ENCODE results near the gene CACNA2D3. TPM values are rescaled to one million over a fixed set of nuclear protein-coding genes. Genes with fewer than 3 reads are reported as not detected.

CACNA2D3 gene
- total RNA-seq, 1 donor, result 4.3 TPM

DNA sequence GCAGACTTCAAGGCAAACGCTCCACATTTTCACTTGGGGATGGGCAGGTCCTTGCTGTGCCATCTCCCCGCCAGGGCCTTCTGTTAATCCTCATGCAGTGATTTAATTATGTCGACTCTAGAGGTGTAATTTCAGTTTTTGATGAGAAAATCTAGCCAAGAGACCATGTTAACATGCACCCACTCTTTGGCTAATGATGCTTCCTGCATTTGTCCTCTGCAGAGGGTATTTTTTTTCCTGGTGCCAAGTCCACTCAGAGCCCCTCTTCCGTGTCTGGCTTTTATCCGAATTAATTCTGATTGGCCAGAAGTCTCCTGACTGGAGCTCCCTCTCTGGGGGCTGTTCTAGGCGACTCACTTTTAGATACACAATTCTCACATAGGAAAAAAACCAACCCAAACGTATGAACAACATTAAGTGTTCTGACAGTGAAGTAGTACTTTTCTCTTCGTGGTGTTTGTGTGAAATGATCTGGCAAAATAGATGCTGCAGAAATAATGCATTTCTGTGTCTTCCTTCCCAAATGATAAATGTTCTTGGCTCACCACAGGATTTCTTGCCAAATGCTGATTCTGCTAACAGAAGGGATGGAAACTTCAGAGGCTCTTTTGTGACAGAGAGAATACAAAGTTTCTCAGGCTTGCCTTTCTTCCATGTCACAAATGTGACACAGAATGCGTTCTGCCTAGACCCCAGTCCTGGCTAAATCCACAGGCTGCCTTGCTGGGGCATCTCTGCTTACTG, 190.0 kb downstream of the CACNA2D3 start:
- no peak for DNase-seq (ENCODE audit: low read depth)
- no peak overlapping the region for H3K4me3 ChIP-seq (ENCODE audit: low read depth, low read length)
- TF ChIP-seq, protein P1, sequence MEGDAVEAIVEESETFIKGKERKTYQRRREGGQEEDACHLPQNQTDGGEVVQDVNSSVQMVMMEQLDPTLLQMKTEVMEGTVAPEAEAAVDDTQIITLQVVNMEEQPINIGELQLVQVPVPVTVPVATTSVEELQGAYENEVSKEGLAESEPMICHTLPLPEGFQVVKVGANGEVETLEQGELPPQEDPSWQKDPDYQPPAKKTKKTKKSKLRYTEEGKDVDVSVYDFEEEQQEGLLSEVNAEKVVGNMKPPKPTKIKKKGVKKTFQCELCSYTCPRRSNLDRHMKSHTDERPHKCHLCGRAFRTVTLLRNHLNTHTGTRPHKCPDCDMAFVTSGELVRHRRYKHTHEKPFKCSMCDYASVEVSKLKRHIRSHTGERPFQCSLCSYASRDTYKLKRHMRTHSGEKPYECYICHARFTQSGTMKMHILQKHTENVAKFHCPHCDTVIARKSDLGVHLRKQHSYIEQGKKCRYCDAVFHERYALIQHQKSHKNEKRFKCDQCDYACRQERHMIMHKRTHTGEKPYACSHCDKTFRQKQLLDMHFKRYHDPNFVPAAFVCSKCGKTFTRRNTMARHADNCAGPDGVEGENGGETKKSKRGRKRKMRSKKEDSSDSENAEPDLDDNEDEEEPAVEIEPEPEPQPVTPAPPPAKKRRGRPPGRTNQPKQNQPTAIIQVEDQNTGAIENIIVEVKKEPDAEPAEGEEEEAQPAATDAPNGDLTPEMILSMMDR (IDR thresholded peaks at IDR 0.05; ENCODE audit: insufficient read depth, low read depth, low read length), result no peak

- DNase-seq (ENCODE audit: low read depth), result no peak
- TF ChIP-seq, protein P1 (IDR thresholded peaks at IDR 0.05; ENCODE audit: insufficient read depth, low read depth, low read length), result no peak
- H3K4me3 ChIP-seq (ENCODE audit: low read depth, low read length), result no peak overlapping the region
Measured at GRCh38 chr3:54313418-54313817, 191.1 kb downstream of the CACNA2D3 start.

DNA sequence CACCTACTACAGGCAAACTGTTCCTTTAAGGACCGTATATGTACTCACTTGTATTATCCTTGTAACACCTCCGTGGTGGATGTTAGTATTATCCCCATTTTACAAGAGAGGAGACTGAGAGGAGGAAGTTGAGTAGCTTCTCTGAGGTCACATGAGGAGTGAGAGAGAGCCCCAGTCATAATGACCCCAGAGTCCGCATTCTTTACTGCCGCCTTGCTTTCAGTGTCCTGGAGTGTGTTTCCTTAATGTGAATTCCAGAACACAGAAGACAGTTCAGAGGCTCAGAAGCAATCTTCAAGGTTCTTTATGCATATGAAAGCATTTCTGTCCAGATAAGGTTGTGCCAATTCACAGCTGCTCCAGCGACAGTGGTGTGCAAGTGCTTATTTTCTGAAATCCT, 199.2 kb downstream of the CACNA2D3 start:
- no peak overlapping the region for H3K4me3 ChIP-seq (ENCODE audit: low read depth, low read length)
- TF ChIP-seq, protein P1 (IDR thresholded peaks at IDR 0.05; ENCODE audit: insufficient read depth, low read depth, low read length), result no peak
- DNase-seq (ENCODE audit: low read depth), result no peak

- H3K4me3 ChIP-seq (ENCODE audit: low read depth, low read length), result no peak overlapping the region
- TF ChIP-seq, protein P1 (IDR thresholded peaks at IDR 0.05; ENCODE audit: insufficient read depth, low read depth, low read length), result no peak
- no peak for DNase-seq (ENCODE audit: low read depth)
Measured at GRCh38 chr3:54322354-54322753, 200.0 kb downstream of the CACNA2D3 start.

DNA sequence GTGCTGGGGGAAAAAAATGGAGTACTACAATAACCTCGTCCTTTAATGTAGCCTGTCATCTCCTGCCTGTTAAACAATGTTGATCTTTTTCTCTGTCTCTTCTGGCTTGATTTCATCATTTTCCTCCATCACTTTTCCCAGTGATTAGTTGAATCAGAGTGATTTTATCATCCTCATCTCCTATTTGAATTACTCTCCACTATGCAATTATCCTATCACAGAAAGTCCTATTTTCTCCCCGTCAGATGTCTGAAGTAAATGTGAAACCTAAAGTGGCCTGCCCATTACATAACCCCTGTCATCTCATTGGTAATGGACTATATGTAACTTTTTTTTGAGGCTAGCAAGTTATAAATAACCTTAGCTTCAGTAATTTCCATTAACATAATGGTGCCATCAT, 201.8 kb downstream of the CACNA2D3 start:
- DNase-seq (ENCODE audit: low read depth), result no peak
- TF ChIP-seq, protein P1 (IDR thresholded peaks at IDR 0.05; ENCODE audit: insufficient read depth, low read depth, low read length), result no peak
- no peak overlapping the region for H3K4me3 ChIP-seq (ENCODE audit: low read depth, low read length)

GRCh38 chr3:54326951-54327350, 204.6 kb downstream of the CACNA2D3 start:
- no peak for DNase-seq (ENCODE audit: low read depth)
- TF ChIP-seq, protein P1 (IDR thresholded peaks at IDR 0.05; ENCODE audit: insufficient read depth, low read depth, low read length), result no peak
- H3K4me3 ChIP-seq (ENCODE audit: low read depth, low read length), result no peak overlapping the region

DNA sequence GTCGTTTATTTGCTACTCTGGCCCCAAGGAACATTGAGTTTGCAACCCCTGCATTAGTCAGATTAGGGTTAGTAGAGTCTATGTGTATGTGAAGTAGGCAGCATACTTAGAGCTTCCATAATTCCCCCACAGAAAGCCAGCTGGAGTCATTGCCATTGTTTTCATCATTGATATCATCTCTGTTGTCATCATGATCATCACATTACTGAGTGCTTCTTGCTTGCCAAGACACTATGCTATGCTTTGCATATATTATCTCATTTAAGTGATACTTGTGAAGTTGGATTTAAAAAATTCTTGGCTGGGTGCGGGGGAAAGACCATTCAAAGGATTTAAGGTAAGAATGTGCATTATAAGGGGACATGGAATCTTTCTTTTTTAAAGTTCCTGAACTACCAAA, 209.0 kb downstream of the CACNA2D3 start:
- no peak for DNase-seq (ENCODE audit: low read depth)
- TF ChIP-seq, protein P1 (IDR thresholded peaks at IDR 0.05; ENCODE audit: insufficient read depth, low read depth, low read length), result no peak
- no peak overlapping the region for H3K4me3 ChIP-seq (ENCODE audit: low read depth, low read length)
